ENCODE measurements around the gene MAP3K10.

The MAP3K10 gene

DNA sequence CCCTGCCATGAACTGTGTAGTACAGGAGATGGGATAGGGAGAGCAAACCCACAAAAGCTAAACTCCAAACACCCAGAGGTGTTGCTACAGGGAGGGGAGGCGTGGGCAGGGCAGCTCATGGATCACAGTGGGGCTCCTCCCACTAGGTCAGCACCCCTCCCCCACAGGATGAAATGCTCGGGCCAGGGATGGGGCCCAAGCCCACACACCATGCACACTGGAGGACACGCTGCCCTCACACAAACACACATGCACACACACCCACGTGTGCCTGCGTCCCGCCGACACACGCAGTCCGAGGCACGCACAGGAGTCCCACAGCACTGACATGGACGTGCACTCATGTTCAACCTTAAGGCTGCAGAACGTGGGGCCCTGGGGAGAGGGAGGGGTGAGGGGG, 41.3 kb downstream of the MAP3K10 start:
- no peaks in the 10 kb centered on the region for H3K9me3 Mint-ChIP-seq

DNA sequence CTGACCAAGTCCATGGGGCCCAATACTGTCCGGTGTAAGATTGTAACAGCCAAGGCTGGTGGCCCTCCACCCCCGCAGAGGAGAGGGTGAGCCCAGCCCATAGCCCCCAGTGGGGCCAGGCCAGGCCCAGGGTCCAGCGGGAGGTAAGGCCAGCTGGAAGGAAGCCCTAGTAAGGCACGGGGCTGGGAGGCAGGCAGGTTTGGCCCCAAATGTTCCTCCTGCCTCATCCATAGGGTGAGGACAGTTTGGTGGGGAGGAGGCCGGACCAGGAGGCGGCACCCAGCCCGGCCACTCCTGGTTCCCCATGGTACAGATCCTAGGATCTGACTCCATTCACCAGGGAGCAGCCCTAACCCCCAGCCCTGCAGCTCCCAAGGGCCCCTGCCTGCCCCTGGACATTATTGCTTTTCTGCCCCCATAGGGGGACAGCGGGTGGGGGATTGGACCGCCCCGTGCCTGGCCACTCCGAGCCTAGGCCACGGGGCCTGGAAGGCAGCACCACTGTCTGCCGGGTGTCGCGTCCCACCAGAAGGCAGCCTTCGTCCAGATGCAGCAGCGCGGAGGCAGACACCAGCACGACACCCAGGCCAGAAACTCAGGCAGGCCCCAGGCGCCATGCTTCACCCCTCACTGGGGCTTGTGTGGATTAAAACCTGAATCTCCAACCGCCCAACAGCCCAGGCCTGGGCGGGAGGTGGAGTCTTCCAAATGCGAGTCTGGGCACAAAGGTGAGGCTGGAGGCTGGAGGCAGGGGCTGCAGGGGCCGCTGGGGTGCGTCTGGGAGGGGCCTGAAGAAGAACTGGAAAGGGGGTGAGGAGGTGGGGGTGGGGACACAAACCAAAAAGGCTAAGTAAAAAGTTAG, 42.0 kb downstream of the MAP3K10 start:
- DNase-seq (ENCODE audit: low spot score in 2 of 2) = no peak
- peaks cover 41% of the 10 kb centered on the region for H3K36me3 Mint-ChIP-seq
- no peak for ATAC-seq
- no peak overlapping the region for H3K4me3 Mint-ChIP-seq
- H3K4me1 Mint-ChIP-seq = peaks cover 11% of the 10 kb centered on the region
- H3K27ac Mint-ChIP-seq = no peak overlapping the region
- H3K9me3 Mint-ChIP-seq = no peaks in the 10 kb centered on the region

More for the DNA sequence above, 41.3 kb downstream of the MAP3K10 start:
- Mint-ChIP-seq H3K27ac (no peak overlapping the region), H3K4me3 (no peak overlapping the region), H3K36me3 (peaks cover 34% of the 10 kb centered on the region), H3K4me1 (peaks cover 11% of the 10 kb centered on the region)
- DNase-seq (ENCODE audit: low spot score in 2 of 2) = no peak
- ATAC-seq = no peak

DNA sequence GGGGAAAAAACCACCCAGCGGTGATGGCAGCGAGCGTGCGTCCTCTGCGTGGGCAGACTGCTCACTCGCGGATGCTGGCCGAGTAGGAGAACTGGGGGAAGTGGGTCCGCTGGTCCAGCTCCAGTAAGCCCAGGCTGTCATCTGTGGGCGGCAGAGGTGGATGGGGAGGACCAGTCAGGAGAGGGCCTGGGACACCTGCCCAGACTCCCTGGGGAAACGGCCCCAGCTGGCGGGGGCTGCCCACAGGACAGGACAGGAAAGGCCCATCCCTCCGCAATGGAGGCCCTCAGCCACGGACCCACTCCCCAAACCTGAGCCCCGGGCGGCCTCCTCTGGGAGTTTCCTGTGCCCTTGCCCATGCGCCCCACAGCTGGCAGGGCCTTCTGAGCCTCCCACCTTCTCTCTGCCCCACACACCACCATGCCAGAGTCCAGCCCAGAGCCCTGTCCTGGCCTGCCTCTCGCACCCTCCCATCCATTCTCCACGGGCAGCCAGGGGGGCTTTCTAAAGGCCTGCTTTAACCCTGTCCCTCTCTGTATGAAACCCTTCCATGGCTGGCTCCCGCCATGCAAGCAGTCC, 42.7 kb downstream of the MAP3K10 start:
- ATAC-seq = no peak
- Mint-ChIP-seq H3K4me1 (peaks cover 11% of the 10 kb centered on the region), H3K4me3 (no peak overlapping the region), H3K27ac (peak overlapping the region; percentile 59), H3K36me3 (peaks cover 47% of the 10 kb centered on the region), H3K9me3 (no peaks in the 10 kb centered on the region)
- no peak for DNase-seq (ENCODE audit: low spot score in 2 of 2)

DNA sequence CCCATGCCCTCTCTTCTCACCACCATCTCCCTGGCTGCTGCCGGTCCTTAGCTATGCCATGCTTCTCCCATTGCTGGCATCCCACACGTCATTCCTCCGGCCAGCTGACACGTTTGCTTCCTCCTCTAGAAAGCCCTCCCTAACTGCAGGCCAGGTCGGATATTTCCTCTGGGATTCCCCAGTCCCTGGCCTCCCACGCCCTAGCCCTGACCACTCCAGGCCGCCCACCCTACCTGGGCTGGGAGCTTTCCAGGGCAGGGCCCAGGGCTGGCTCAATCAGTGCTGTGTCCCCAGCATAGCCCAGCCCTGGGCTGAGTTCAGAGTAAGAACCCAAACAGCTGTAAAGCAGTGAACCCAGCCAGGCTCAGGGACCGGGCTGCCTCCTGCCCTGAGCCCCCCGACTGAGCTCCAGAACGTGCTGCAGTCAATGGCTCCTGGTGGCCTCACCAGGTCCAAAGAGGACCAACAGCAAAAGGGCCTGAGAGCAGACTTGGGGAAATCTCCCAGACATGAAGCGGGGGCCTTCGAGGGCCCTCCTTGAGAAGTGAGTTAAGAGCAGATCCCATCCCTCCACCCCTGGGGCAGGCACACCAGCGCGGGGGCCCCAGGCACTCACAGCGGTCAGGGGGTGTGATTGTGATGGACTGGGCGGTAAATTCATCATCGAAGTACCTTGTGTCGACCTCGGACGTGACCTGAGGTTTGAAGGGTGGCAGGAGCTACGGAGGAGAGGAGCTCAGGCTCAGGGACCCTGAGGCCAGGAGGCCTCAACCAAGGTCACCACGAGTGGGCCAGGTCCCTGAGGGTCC, 43.4 kb downstream of the MAP3K10 start:
- ATAC-seq (no peak), DNase-seq (ENCODE audit: low spot score in 2 of 2) (no peak)
- Mint-ChIP-seq H3K27ac (peak overlapping the region; percentile 59), H3K36me3 (peaks cover 52% of the 10 kb centered on the region), H3K4me3 (no peak overlapping the region), H3K4me1 (peaks cover 5% of the 10 kb centered on the region), H3K9me3 (no peaks in the 10 kb centered on the region)

DNA sequence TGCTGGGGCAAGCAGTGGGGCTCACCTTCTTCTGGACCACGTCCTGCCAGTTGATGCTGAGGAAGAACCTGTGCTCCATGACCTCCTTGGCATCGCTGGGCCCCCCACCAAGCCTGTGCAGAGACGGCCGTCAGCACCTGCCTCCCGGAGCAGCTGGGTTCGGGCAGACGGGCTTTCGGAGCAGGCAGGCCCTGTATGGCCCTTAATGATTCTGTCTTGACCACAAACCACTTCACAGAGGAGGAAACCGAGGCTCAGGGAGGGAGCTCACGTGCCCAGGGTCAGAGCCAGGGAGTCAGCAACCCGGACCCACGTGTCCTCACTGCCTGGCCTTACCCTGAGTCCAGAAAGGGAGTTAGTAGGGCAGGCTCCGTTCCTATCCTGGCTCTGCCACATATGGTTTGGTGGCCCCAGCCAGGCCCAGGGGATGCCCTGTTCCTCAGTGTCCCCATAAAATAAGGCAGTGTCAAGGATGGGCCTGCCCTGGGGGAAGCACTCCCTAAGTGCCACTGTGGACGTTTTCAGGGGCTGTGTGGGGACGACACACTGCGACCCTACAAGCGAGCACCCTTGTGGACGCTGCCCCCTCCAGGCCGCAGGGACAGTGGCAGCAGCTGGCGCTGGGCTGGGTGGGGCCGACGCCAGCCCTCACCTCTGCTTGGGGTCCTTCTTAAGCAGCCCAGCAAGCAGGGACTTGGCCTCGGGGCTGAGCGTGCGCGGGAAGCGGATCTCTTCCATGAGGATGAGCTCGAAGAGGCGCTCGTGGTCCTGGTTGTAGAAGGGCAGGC, 44.2 kb downstream of the MAP3K10 start:
- Mint-ChIP-seq H3K36me3 (peaks cover 60% of the 10 kb centered on the region), H3K4me3 (no peak overlapping the region), H3K9me3 (no peaks in the 10 kb centered on the region), H3K27ac (peak overlapping the region; percentile 37), H3K4me1 (no peaks in the 10 kb centered on the region)
- ATAC-seq (no peak), DNase-seq (ENCODE audit: low spot score in 2 of 2) (no peak)

DNA sequence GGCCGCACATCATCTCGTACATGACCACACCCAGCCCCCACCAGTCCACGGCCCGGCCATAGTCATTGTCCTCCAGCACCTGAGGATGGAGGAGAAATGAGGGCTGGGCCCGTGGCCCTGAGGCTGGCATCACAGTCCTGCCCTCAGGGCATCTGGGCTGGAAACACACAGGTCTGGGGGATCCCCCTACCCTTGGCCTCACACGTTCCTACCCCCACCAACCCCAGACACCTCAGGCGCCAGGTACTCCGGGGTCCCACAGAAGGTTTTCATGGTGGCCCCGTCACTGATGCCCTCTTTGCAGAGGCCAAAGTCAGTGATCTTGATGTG, 44.8 kb downstream of the MAP3K10 start:
- ATAC-seq (no peak), DNase-seq (ENCODE audit: low spot score in 2 of 2) (no peak)
- no peaks in the 10 kb centered on the region for H3K4me1 Mint-ChIP-seq
- H3K27ac Mint-ChIP-seq = no peak overlapping the region
- peaks cover 66% of the 10 kb centered on the region for H3K36me3 Mint-ChIP-seq
- no peak overlapping the region for H3K4me3 Mint-ChIP-seq
- H3K9me3 Mint-ChIP-seq = no peaks in the 10 kb centered on the region

DNA sequence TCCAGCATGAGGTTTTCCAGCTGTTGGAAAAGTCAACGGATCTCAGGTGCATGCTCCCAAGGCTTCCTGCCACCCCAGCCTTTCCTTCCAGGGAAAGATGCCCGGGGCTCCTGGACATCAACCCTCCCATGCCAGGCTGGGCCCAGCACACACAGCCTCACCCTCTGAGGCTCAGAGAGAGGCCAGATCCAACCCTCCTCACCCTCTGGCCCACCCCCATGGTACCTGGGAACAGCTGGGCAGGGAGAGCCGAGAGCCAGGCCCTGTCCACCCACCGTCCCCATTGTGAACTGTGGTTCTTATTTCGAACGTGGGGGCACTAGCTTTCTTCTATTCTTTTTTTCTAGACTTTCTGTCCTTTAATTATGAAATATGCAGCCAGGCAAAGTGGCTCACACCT, 45.1 kb downstream of the MAP3K10 start:
- ATAC-seq = no peak
- no peak overlapping the region for H3K27ac Mint-ChIP-seq
- H3K4me1 Mint-ChIP-seq = no peaks in the 10 kb centered on the region
- no peak overlapping the region for H3K4me3 Mint-ChIP-seq
- H3K36me3 Mint-ChIP-seq = peaks cover 70% of the 10 kb centered on the region
- no peak for DNase-seq (ENCODE audit: low spot score in 2 of 2)
- H3K9me3 Mint-ChIP-seq = no peaks in the 10 kb centered on the region

DNA sequence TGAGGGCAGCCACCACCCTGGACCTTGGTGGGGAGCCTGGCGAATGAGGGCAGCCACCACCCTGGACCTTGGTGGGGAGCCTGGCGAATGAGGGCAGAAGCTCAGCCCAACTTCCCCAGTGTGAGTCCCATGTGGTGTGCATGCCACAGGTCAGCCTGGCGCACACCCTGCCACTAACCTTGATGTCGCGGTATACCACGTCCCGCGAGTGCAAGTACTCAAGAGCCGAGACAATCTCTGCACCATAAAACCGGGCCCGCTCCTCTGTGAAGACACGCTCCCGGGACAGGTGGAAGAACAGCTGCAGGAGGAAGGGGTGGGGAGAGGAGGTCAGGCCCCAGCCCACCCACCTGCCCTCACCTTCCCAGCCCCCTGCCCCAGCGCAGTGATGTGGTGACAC, 46.6 kb downstream of the MAP3K10 start:
- DNase-seq (ENCODE audit: low spot score in 2 of 2) (no peak), ATAC-seq (no peak)
- H3K4me3 Mint-ChIP-seq = no peak overlapping the region
- H3K27ac Mint-ChIP-seq = peak overlapping the region; percentile 26
- H3K9me3 Mint-ChIP-seq = no peaks in the 10 kb centered on the region
- peaks cover 84% of the 10 kb centered on the region for H3K36me3 Mint-ChIP-seq
- H3K4me1 Mint-ChIP-seq = peaks cover 4% of the 10 kb centered on the region

DNA sequence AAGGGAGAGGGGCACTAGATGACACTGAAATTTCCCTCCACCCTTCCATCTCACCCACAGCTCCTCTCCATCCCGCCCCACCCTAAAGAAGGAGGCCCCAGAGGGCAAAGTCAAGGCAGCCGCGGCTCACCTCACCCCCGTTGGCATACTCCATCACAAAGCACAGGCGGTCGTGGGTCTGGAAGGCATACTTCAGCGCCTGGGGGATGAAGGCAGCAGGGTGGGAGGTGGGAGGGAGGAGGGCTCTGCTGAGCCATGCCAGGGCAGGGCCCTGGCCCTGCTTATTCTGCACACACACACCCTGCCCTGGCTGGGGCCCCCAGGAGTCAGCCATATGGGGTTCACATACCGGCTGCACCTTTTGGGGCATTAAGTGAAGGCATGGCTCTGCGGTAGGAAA, 47.5 kb downstream of the MAP3K10 start:
- H3K4me3 Mint-ChIP-seq = no peak overlapping the region
- H3K27ac Mint-ChIP-seq = peak overlapping the region; percentile 26
- no peaks in the 10 kb centered on the region for H3K9me3 Mint-ChIP-seq
- peaks cover 91% of the 10 kb centered on the region for H3K36me3 Mint-ChIP-seq
- ATAC-seq (no peak), DNase-seq (ENCODE audit: low spot score in 2 of 2) (no peak)
- H3K4me1 Mint-ChIP-seq = peaks cover 4% of the 10 kb centered on the region

DNA sequence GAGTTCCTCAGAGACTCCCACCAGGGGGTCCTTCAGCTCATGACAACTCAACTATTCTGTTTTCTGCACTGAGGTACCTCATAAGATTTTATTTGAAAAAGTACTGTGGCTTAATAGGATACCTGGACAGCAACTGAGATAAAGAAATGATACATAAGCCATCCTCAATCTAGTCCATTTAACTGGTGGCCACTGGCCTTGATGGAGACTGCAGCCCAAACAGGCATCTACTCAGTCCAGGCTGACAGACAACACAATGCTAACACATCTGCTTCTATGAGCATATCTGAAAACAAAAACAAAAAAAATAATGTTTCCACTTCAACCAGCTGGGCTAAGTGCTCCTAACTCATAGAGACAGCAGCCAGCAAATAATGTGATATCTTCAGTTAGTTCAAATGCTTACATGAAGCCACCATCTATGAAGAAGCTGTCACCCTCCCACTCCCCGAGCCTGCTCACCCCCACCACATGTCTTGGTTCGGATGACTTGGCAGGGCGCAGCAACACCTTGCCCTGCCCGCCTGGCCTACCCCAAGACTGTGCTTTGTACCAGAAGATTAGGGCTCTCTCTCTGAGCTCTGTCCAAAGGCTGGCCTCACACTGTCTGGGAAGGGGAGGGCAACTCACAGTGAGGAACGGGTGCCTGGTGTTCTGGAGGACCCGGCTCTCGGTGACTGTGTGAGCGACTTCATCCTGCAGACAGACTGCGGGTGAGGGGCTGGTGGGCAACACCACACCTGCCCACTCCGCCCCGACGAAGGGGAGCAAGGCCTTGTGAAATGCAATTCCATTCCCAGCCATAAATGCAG, 48.4 kb downstream of the MAP3K10 start:
- H3K27ac Mint-ChIP-seq = no peak overlapping the region
- H3K4me1 Mint-ChIP-seq = peaks cover 4% of the 10 kb centered on the region
- no peak for ATAC-seq
- peaks cover 85% of the 10 kb centered on the region for H3K36me3 Mint-ChIP-seq
- DNase-seq (ENCODE audit: low spot score in 2 of 2) = no peak
- no peak overlapping the region for H3K4me3 Mint-ChIP-seq
- no peaks in the 10 kb centered on the region for H3K9me3 Mint-ChIP-seq

DNA sequence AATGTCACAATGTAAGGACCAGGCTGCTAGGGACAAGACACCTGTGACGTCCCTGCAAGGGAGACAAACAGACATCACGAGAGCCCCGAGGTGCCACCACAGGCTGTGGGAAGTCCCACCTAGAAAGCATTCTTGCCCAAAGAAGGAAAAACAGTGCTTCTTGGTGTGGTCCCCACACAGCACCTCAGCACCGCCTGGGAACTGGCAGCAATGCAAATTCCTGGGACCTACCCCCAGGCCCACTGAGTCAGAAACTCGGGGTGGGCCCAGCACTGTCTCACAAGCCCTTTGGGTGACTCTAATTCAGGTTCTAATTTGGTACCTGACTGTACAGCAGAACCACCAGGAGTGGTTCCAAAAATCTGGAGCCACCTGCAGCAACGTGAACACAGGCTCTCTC, 49.1 kb downstream of the MAP3K10 start:
- H3K9me3 Mint-ChIP-seq = no peaks in the 10 kb centered on the region
- no peak overlapping the region for H3K4me3 Mint-ChIP-seq
- no peak overlapping the region for H3K27ac Mint-ChIP-seq
- peaks cover 77% of the 10 kb centered on the region for H3K36me3 Mint-ChIP-seq
- H3K4me1 Mint-ChIP-seq = peaks cover 4% of the 10 kb centered on the region
- ATAC-seq (no peak), DNase-seq (ENCODE audit: low spot score in 2 of 2) (no peak)

DNA sequence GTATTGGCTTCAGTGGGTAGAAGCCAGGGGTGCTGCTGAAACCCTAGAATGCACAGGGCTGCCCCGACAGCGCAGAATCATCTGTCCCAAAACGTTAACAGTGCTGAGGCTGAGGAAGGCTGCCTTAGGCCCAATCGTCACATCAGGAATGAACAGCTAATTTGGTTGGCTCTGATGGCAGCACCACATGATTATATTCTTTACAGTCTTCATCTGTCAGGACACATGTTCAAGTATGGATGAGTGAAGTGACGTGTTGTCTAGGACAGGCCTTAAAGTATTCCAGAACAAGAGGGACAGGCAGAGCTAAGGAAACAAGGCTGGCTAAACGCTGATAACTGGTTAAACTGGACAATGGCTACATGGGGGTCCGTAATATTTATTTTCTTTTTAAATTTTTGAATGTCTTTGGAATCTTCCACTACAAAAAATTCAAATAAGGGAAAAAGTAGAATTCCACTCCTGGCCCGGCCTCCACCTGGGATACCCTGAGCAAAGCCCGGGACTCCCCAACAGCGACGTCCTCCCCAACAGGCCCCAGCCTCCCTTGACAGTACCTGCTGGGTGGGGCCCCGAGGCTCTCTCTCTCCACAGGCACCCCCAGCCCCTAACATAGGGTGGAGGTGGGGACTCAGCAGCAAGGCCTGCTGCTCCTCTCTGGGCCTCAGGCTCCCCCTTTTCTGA, 50.0 kb downstream of the MAP3K10 start:
- Mint-ChIP-seq H3K27ac (no peak overlapping the region), H3K9me3 (no peaks in the 10 kb centered on the region), H3K36me3 (peaks cover 70% of the 10 kb centered on the region), H3K4me1 (peaks cover 4% of the 10 kb centered on the region), H3K4me3 (no peak overlapping the region)
- ATAC-seq (no peak), DNase-seq (ENCODE audit: low spot score in 2 of 2) (no peak)

DNA sequence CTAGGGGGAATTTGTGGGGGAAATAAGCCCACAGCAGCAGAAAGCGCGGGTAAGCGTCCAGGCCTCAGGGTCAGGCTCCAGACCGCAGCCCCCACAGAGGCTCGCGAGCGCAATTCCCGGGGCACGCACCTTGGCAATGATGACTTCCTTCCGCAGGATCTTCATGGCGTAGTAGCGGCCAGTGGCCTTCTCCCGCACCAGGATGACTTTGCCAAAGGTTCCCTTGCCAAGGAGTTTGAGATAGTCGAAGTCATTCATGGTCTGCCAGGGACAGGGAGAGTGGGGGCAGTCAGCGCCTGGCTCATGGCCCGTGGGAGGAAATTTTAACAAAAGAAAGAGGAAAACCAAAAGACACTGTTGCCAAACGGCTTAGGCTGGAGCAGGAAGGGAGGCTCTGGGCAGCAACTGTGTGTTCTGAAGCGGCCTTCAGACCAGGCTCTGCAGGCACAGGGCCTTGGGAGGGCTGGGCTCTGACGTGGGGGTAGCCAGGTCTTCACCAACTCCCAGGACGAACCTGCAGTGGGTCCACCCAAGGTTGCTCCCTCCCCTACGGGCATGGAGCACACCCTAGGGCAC, 50.7 kb downstream of the MAP3K10 start:
- Mint-ChIP-seq H3K27ac (no peak overlapping the region), H3K9me3 (no peaks in the 10 kb centered on the region), H3K4me1 (peaks cover 4% of the 10 kb centered on the region), H3K4me3 (no peak overlapping the region), H3K36me3 (peaks cover 69% of the 10 kb centered on the region)
- no peak for DNase-seq (ENCODE audit: low spot score in 2 of 2)
- ATAC-seq = no peak

DNA sequence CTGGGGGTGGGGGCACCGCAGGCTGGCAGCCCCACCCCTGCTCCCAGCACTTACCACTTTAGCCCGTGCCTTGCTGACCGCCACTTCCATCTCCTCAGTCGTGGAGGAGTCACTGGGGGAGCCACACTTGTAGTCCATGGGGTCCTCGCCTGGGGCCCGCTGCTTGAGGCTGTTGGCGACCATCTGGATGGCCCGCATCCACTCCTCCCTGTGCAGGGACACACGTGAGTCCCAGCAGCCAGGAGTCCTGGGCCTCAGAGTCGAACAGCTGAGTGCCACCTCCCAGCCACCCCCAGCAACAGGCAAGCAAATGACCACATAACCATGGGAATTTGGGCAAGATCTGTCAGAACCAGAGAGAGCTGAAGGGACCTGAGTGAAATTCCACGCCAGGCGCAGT, 51.3 kb downstream of the MAP3K10 start:
- H3K4me3 Mint-ChIP-seq = no peak overlapping the region
- peaks cover 63% of the 10 kb centered on the region for H3K36me3 Mint-ChIP-seq
- DNase-seq (ENCODE audit: low spot score in 2 of 2) = no peak

More for the DNA sequence above, 51.3 kb downstream of the MAP3K10 start:
- Mint-ChIP-seq H3K9me3 (no peaks in the 10 kb centered on the region), H3K4me1 (peaks cover 4% of the 10 kb centered on the region), H3K27ac (no peak overlapping the region)
- no peak for ATAC-seq

Data from stimulated activated effector memory CD8-positive, alpha-beta T cell treated with anti-CD3 and anti-CD28 coated beads, Interleukin-12 subunit alpha, Interleukin-12 subunit beta, amount 100 ng/mL, for 72 hours (primary cell).